HepG2 (cell line): ENCODE results near the gene MYH10. TPM values are rescaled to one million over a fixed set of nuclear protein-coding genes. Genes with fewer than 3 reads are reported as not detected.

Experiments used
- ATAC-seq: fragments of 200-7000 bp; cut with Tn5 transposase; 3 replicates; pipeline ENCODE4 v1.9.1; 2020; ENCODE audit warnings: mild to moderate bottlenecking, moderate library complexity
- BruUV-seq: library from RNA; stranded (reverse); fragments of 400-500 nt; replicated peaks from 2 replicates; lab custom pipeline; 2021; lab: Mats Ljungman, UMichigan
- CTCF ChIA-PET: fragments of 300-600 bp; formaldehyde crosslinking; extraction: SDS; loops from one replicate; lab custom pipeline; 2021; ENCODE audit warnings: low total read pairs, inconsistent platforms, low intra/inter-chr PET ratio; lab: Yijun Ruan, JAX
- POLR2A ChIA-PET: fragments of 350-600 bp; sonication (Branson Sonifier 250); formaldehyde crosslinking; loops from one replicate; lab custom pipeline; 2020; ENCODE audit warnings: antibody characterized with exemption, inconsistent platforms; lab: Yijun Ruan, JAX
- DNase-seq: peaks from one replicate; pipeline ENCODE4 v3.0.0-alpha.2; 2015; ENCODE audit warnings: low spot score
- FAIRE-seq: peaks from 3 replicates; lab custom pipeline; 2011; peaks lifted over from hg19 to GRCh38; lab: Jason Lieb, UNC
- H2AFZ ChIP-seq: one replicate; pipeline ENCODE4 v1.6.1; 2011; ENCODE audit warnings: low read length, inconsistent platforms
- H3K27ac ChIP-seq: fragments of 300-600 bp; 3 replicates; pipeline ENCODE4 v1.8.0; 2011; ENCODE audit warnings: mixed run types, mild to moderate bottlenecking, mixed read lengths, low read length, inconsistent platforms; ENCODE audit not compliant: insufficient read depth; ENCODE audit errors: extremely low read length
- H3K27me3 ChIP-seq, 2 experiments: fragments of 200-600 bp in 1 of 2; 2 replicates in 1 of 2; 3 replicates in 1 of 2; pipeline versions ENCODE4 v1.6.0 to v1.8.0; 2011; ENCODE audit warnings: low read length in 2 of 2, mild to moderate bottlenecking in 2 of 2, moderate library complexity in 2 of 2, inconsistent platforms in 1 of 2; ENCODE audit not compliant: insufficient read depth in 2 of 2, control insufficient read depth in 1 of 2
- H3K36me3 ChIP-seq, 2 experiments: fragments of 200-600 bp in 1 of 2; replicated peaks in 1 of 2; 2 replicates in 1 of 2; 3 replicates in 1 of 2; pipeline versions ENCODE4 v1.5.1 to v1.8.0; 2011; ENCODE audit warnings: low read length in 2 of 2, inconsistent platforms in 1 of 2; ENCODE audit not compliant: insufficient read depth in 2 of 2, control insufficient read depth in 1 of 2
- H3K4me1 ChIP-seq: 2 replicates; pipeline ENCODE4 v1.5.1; 2012; ENCODE audit warnings: low read length, inconsistent platforms; ENCODE audit not compliant: insufficient read depth
- H3K4me2 ChIP-seq: 2 replicates; pipeline ENCODE4 v1.6.0; 2011; ENCODE audit warnings: low read depth, low read length, inconsistent platforms
- H3K4me3 ChIP-seq, 3 experiments: fragments of 200-600 bp in 1 of 3; sonication (generic), shearing (Covaris generic) in 1 of 3; replicated peaks in 1 of 3; 2 replicates each; pipeline ENCODE4 v1.5.1; 2011 to 2016; ENCODE audit warnings: low read length in 3 of 3, inconsistent platforms in 2 of 3, low read depth in 2 of 3, mild to moderate bottlenecking in 2 of 3, control low read depth in 1 of 3, mixed read lengths in 1 of 3; ENCODE audit not compliant: insufficient read depth in 1 of 3
- H3K79me2 ChIP-seq: one replicate; pipeline ENCODE4 v1.6.1; 2011; ENCODE audit warnings: low read length, inconsistent platforms; ENCODE audit not compliant: insufficient read depth
- H3K9ac ChIP-seq: 2 replicates; pipeline ENCODE4 v1.6.0; 2011; ENCODE audit warnings: mild to moderate bottlenecking, low read depth, low read length, inconsistent platforms; ENCODE audit not compliant: insufficient read depth
- H3K9me3 ChIP-seq: 2 replicates; pipeline ENCODE4 v1.5.1; 2012; ENCODE audit warnings: mild to moderate bottlenecking, low read length
- H4K20me1 ChIP-seq: 2 replicates; pipeline ENCODE4 v1.6.0; 2011; ENCODE audit warnings: inconsistent platforms, mild to moderate bottlenecking, low read length, moderate library complexity; ENCODE audit not compliant: insufficient read depth
- ARHGAP35 ChIP-seq: sonication (generic); formaldehyde crosslinking; IDR thresholded peaks from 2 replicates; pipeline ENCODE4 v1.9.0; 2022; ENCODE audit warnings: mild to moderate bottlenecking, inconsistent platforms, moderate library complexity, missing genetic modification reagents, borderline replicate concordance
- CTCF ChIP-seq: sonication (generic); formaldehyde crosslinking; IDR thresholded peaks from 2 replicates; pipeline ENCODE4 v1.5.0; 2020; ENCODE audit warnings: mild to moderate bottlenecking, missing genetic modification reagents, moderate library complexity
- HNRNPL ChIP-seq: fragments of 200-400 bp; formaldehyde crosslinking; IDR thresholded peaks from 2 replicates; pipeline ENCODE4 v1.6.1; 2017; ENCODE audit warnings: mild to moderate bottlenecking, low read depth, low read length
- JUND ChIP-seq: sonication (generic); formaldehyde crosslinking; IDR thresholded peaks from 2 replicates; pipeline ENCODE4 v1.8.0; 2022; ENCODE audit warnings: mild to moderate bottlenecking, missing genetic modification reagents
- KLF11 ChIP-seq: IDR thresholded peaks from 2 replicates; pipeline ENCODE4 v1.6.1; 2016; ENCODE audit warnings: missing compliant biosample characterization
- MYNN ChIP-seq: sonication (generic); formaldehyde crosslinking; IDR thresholded peaks from 2 replicates; pipeline ENCODE4 v1.4.0; 2020; ENCODE audit warnings: mild to moderate bottlenecking, low read depth, missing genetic modification reagents
- NFE2L1 ChIP-seq: sonication (generic); formaldehyde crosslinking; IDR thresholded peaks from 2 replicates; pipeline ENCODE4 v1.4.0; 2020; ENCODE audit warnings: missing genetic modification reagents, mild to moderate bottlenecking, borderline replicate concordance
- PLSCR1 ChIP-seq: sonication (generic); formaldehyde crosslinking; IDR thresholded peaks from 2 replicates; pipeline ENCODE4 v1.5.0; 2020; ENCODE audit warnings: missing genetic modification reagents, mild to moderate bottlenecking, borderline replicate concordance
- SIX1 ChIP-seq: sonication (generic); formaldehyde crosslinking; IDR thresholded peaks from 2 replicates; pipeline ENCODE4 v1.4.0; 2020; ENCODE audit warnings: missing genetic modification reagents, borderline replicate concordance
- SMC3 ChIP-seq: IDR thresholded peaks from 2 replicates; pipeline ENCODE4 v1.6.1; 2011; ENCODE audit warnings: low read length, improper control_type of control experiment
- STAG1 ChIP-seq: sonication (generic); formaldehyde crosslinking; IDR thresholded peaks from 2 replicates; pipeline ENCODE4 v1.4.0; 2020; ENCODE audit warnings: missing genetic modification reagents
- TBX2 ChIP-seq: sonication (generic); formaldehyde crosslinking; IDR thresholded peaks from 2 replicates; pipeline ENCODE4 v1.5.0; 2020; ENCODE audit warnings: missing genetic modification reagents, mild to moderate bottlenecking, borderline replicate concordance
- THAP11 ChIP-seq: IDR thresholded peaks from 2 replicates; pipeline ENCODE4 v1.6.1; 2016; ENCODE audit warnings: missing biosample characterization, missing genetic modification reagents
- WGBS: methylation state at CpG from one replicate; pipeline ENCODE4 v1.1.6; 2017; ENCODE audit warnings: low lambda C conversion rate; 5-methylcytosine and 5-hydroxymethylcytosine counted together
- in situ Hi-C: cut with HindIII; loops from 2 replicates; pipeline ENCODE4 v1.10.0; 2017; ENCODE audit warnings: low pct_unique_long_range_greater_than_20kb; ENCODE audit not compliant: extremely low pct_ligation_motif_present
- intact Hi-C: fragments of 100-400 bp; cut with micrococcal nuclease; formaldehyde crosslinking; loops from one replicate; pipeline ENCODE4 v1.10.0; 2022; ENCODE audit not compliant: unreplicated experiment
- polyA plus RNA-seq, 8 experiments: library from polyadenylated mRNA; depleted of rRNA in 3 of 8; stranded (reverse) in 7 of 8; unstranded in 1 of 8; fragments of >200 nt; fragmentation: Illumina TruSeq in 4 of 8; extraction: Trizol in 4 of 8; gene quantifications; 2 replicates each; pipeline versions ENCODE4 v1.2.1 to v1.2.3, GENCODE V29; 2011 to 2016; ENCODE audit warnings: low read depth in 4 of 8, missing spikeins in 1 of 8, mixed read lengths in 1 of 8; ENCODE audit not compliant: insufficient read depth in 1 of 8
- total RNA-seq, 5 experiments: library from RNA; depleted of rRNA; stranded (reverse); fragments of >200 nt; fragmentation: Illumina TruSeq; extraction: Trizol; gene quantifications; 2 replicates each; pipeline ENCODE4 v1.2.3, GENCODE V29; 2016; ENCODE audit warnings: low read depth in 1 of 5
- TF ChIP-seq, protein P1 (sequence below): sonication (generic); formaldehyde crosslinking; IDR thresholded peaks from 2 replicates; pipeline ENCODE4 v1.8.0; 2022; ENCODE audit warnings: mild to moderate bottlenecking, missing genetic modification reagents, moderate library complexity
- TF ChIP-seq, protein P2 (sequence below): IDR thresholded peaks from 2 replicates; pipeline ENCODE4 v1.6.1; 2016
- TF ChIP-seq, protein P3 (sequence below): sonication (generic); formaldehyde crosslinking; IDR thresholded peaks from 2 replicates; pipeline ENCODE4 v1.4.0; 2020; ENCODE audit warnings: low read depth, mild to moderate bottlenecking, missing genetic modification reagents
- TF ChIP-seq, protein P4 (sequence below): sonication (generic); formaldehyde crosslinking; IDR thresholded peaks from 2 replicates; pipeline ENCODE4 v1.9.0; 2021; ENCODE audit warnings: missing genetic modification reagents, borderline replicate concordance

MYH10 gene
- total and polyA plus RNA-seq, 2 of the 13 experiments (the other 11 are each of a cell fraction or from before 2014, with no cell fraction given): 43.4 to 68.6 TPM

DNA sequence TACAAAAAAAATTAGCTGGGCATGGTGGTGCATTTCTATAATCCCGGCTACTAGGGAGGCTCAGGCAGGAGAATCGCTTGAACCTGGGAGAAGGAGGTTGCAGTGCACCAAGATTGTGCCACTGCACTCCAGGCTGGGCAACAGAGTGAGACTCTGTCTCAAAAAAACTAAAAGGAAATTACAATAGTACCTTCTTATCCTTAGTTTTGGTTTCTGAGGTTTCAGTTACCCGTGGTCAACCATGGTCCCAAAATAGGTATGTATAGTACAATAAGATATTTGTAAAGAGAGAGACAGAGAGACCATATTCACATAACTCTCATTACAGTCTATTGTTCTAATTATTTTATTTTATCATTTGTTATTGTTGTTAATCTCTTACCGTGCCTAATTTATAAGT lies 24.3 kb upstream of the MYH10 start (continued):
- no peak for TF ChIP-seq PLSCR1 (CRISPR knock-in tag)
- no peak for TF ChIP-seq JUND (CRISPR knock-in tag)
- TF ChIP-seq, protein P1, sequence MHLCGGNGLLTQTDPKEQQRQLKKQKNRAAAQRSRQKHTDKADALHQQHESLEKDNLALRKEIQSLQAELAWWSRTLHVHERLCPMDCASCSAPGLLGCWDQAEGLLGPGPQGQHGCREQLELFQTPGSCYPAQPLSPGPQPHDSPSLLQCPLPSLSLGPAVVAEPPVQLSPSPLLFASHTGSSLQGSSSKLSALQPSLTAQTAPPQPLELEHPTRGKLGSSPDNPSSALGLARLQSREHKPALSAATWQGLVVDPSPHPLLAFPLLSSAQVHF (CRISPR knock-in tag): no peak
- no peak for TF ChIP-seq SIX1 (CRISPR knock-in tag)

DNA sequence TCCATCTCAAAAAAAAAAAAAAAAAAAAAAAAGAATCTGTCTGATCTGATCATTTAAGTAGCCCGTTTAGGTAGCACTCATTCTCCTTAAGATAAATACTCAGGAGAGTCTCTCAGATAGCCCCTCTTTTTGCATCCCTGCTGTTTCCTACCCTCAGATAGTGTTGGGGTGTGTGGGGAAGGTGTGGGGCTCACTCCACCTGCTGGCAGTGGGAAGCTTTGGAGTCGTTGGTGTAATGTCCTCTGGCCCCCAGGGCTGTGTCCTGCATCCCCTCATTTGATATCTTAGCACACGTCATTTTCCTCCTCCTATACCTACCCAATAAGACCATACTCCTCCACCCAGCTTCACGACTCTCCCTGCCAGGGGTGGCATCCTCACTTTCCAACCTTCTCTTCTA lies 20.5 kb upstream of the MYH10 start:
- Histone ChIP-seq H3K4me3 (no peak overlapping the region), H2AFZ (no peak overlapping the region), H3K9me3 (0 out of 2 replicates have a peak, but pooled peaks cover under 1% of the 10 kb centered on the region), H4K20me1 (no peaks in the 10 kb centered on the region), H3K4me1 (peaks cover 48% of the 10 kb centered on the region), H3K27me3 (0 out of 5 replicates have a peak, but pooled peaks cover 0 to under 1% of the 10 kb centered on the region in 2 experiments), H3K36me3 (no peaks in the 10 kb centered on the region), H3K79me2 (no peaks in the 10 kb centered on the region), H3K9ac (no peak overlapping the region), H3K27ac (no peak overlapping the region), H3K4me2 (no peak overlapping the region)
- under 1% methylated on average over 4 of the region's 4 CpGs for WGBS
- no TSS peak for BruUV-seq
- intact Hi-C loops (no loop called here), in situ Hi-C loops (no loop called here)
- peak; percentile 82 for ATAC-seq
- ChIA-PET CTCF (no interaction called here), POLR2A (interaction anchor here (4.3 kb wide), 1 partner anchor 20 kb away, joined by 17 read pairs; the partner anchor contains the start of gene MYH10)
- FAIRE-seq: peak; percentile 28
- DNase-seq: no peak
- TF ChIP-seq TBX2 (CRISPR knock-in tag): no peak
- TF ChIP-seq MYNN (CRISPR knock-in tag): no peak
- TF ChIP-seq, protein P2, sequence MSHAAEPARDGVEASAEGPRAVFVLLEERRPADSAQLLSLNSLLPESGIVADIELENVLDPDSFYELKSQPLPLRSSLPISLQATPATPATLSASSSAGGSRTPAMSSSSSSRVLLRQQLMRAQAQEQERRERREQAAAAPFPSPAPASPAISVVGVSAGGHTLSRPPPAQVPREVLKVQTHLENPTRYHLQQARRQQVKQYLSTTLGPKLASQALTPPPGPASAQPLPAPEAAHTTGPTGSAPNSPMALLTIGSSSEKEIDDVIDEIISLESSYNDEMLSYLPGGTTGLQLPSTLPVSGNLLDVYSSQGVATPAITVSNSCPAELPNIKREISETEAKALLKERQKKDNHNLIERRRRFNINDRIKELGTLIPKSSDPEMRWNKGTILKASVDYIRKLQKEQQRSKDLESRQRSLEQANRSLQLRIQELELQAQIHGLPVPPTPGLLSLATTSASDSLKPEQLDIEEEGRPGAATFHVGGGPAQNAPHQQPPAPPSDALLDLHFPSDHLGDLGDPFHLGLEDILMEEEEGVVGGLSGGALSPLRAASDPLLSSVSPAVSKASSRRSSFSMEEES (CRISPR knock-in tag): no peak
- TF ChIP-seq HNRNPL: no peak
- TF ChIP-seq SMC3: peak; percentile 46; the same call in 1 of the 2 replicates
- TF ChIP-seq, protein P3, sequence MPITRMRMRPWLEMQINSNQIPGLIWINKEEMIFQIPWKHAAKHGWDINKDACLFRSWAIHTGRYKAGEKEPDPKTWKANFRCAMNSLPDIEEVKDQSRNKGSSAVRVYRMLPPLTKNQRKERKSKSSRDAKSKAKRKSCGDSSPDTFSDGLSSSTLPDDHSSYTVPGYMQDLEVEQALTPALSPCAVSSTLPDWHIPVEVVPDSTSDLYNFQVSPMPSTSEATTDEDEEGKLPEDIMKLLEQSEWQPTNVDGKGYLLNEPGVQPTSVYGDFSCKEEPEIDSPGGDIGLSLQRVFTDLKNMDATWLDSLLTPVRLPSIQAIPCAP (CRISPR knock-in tag): no peak
- TF ChIP-seq, protein P4, sequence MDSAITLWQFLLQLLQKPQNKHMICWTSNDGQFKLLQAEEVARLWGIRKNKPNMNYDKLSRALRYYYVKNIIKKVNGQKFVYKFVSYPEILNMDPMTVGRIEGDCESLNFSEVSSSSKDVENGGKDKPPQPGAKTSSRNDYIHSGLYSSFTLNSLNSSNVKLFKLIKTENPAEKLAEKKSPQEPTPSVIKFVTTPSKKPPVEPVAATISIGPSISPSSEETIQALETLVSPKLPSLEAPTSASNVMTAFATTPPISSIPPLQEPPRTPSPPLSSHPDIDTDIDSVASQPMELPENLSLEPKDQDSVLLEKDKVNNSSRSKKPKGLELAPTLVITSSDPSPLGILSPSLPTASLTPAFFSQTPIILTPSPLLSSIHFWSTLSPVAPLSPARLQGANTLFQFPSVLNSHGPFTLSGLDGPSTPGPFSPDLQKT (CRISPR knock-in tag): no peak
- peak; percentile 78 for TF ChIP-seq STAG1 (CRISPR knock-in tag)
- TF ChIP-seq KLF11 (CRISPR knock-in tag): no peak
- TF ChIP-seq CTCF (CRISPR knock-in tag): peak; percentile 69
- no peak for TF ChIP-seq NFE2L1 (CRISPR knock-in tag)
- TF ChIP-seq ARHGAP35 (CRISPR knock-in tag): no peak
- no peak for TF ChIP-seq THAP11 (CRISPR knock-in tag)
